ENCODE data around the gene ASPG.

ASPG gene

DNA sequence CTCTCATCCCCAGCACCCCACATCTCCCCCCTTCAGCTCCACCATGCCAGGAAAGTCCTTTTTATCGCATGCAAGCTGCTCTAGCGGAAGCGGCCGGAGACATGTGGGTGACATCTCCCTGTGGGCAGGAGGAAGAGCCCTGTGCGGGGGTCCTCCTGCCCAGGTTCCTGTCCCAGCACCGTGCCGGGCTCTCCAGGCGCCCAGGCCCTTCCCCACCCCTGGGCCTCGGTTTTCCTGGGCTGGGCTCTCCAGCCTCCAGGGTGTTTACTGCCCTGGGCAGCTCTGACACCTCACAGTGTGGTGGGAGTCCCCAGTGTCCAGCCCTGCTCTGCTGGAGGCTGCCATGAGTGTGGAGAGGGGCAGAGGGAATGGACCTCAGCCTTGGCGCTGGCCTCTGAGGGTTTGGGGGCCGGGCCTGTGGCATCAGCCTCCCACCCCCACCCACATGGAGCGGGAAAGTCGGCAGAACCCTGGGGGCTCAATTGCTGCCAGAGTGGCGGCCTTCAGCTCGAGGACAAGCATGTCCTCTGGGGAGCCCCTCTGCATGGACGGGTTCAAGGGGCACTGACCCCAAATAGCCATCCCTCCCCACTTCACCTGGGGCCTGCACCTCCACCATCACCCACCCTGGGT, 16.9 kb downstream of the ASPG start:
- no peak overlapping the region for H3K27ac ChIP-seq
- no peak for DNase-seq (ENCODE audit: low spot score)
- TF ChIP-seq, protein P1, sequence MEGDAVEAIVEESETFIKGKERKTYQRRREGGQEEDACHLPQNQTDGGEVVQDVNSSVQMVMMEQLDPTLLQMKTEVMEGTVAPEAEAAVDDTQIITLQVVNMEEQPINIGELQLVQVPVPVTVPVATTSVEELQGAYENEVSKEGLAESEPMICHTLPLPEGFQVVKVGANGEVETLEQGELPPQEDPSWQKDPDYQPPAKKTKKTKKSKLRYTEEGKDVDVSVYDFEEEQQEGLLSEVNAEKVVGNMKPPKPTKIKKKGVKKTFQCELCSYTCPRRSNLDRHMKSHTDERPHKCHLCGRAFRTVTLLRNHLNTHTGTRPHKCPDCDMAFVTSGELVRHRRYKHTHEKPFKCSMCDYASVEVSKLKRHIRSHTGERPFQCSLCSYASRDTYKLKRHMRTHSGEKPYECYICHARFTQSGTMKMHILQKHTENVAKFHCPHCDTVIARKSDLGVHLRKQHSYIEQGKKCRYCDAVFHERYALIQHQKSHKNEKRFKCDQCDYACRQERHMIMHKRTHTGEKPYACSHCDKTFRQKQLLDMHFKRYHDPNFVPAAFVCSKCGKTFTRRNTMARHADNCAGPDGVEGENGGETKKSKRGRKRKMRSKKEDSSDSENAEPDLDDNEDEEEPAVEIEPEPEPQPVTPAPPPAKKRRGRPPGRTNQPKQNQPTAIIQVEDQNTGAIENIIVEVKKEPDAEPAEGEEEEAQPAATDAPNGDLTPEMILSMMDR (IDR thresholded peaks at IDR 0.05): no peak
- no peak overlapping the region for H3K4me3 ChIP-seq

DNA sequence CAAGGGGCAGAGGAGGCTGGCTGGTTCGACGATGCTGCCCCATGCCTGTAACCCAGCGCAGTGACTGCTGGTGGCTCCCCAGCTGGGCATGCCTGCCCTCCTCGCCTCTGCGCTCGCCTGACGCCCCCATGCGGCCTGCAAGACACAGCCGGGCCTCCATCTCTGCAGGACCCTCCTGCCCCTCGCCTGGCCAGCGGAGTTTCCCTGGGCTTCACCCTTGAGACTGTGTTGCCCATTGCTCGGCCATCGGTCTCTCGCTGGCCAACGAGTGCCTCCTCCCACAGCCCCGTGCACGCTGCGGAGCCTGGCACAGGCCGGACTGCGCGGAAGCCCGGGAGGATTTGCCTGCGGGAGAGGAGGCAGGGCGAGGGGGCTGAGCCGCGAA, 17.6 kb downstream of the ASPG start:
- no peak for DNase-seq (ENCODE audit: low spot score)
- Histone ChIP-seq H3K27ac (no peak overlapping the region), H3K4me3 (no peak overlapping the region)
- TF ChIP-seq, protein P1 (IDR thresholded peaks at IDR 0.05): no peak

DNA sequence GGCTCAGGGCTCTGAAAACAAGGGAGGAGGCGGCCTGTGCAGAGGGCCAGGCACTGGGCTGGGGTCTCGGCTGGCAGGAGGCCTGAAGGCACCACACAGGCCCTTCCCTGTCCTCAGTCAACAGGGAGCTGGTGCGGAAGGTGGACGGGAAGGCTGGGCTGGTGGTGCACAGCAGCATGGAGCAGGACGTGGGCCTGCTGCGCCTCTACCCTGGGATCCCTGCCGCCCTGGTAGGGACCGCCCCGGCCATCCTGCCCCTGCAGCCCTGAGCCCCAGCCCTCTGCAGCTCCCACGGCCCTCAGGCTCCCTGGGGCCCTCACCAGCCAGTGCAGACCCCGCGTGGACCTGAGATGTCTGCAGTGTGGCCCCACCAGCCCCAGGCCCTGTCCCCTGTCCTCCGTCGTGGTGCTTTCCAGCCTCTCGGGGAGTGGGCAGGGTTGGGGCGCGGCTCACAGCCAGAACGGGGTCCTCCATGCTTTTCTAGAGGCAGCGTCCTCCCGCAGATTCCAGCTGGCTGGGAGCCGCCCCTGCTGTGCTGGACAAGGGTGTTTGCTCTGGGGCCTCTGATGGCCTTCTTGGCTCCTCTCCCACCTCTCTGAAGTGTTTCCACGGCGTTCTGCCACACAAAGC, 18.1 kb downstream of the ASPG start:
- Histone ChIP-seq H3K4me3 (no peak overlapping the region), H3K27ac (no peak overlapping the region)
- DNase-seq (ENCODE audit: low spot score): no peak
- TF ChIP-seq, protein P1 (IDR thresholded peaks at IDR 0.05): no peak

DNA sequence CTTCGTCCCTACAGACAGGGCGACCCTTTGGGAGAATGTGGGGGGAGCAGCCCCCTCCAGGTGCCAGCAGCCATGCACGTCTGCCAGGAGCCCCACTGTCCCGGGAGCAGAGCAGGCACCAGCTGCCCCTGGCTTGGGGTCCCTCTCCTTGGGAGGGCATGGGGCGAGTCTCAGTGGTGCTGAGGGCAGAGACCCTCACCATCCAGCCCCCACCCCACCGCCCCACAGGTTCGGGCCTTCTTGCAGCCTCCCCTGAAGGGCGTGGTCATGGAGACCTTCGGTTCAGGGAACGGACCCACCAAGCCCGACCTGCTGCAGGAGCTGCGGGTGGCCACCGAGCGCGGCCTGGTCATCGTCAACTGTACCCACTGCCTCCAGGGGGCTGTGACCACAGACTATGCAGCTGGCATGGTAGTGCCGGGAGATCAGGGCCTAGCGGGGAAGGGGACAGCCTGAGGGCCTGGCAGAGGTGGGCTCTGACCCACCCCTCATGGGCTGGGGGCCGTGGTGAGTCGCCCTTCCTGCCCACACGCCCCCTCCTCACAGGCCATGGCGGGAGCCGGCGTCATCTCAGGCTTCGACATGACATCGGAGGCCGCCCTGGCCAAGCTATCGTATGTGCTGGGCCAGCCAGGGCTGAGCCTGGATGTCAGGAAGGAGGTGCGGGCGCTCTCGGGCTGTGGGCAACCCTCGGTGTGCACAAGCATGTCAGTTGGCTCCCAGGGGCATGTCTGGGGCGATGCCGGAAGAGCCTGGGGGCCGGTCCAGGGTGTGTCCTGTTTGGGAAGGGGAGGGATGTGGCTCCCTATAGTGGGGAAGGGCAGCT, 18.8 kb downstream of the ASPG start:
- TF ChIP-seq, protein P1 (IDR thresholded peaks at IDR 0.05): no peak
- Histone ChIP-seq H3K27ac (no peak overlapping the region), H3K4me3 (no peak overlapping the region)
- DNase-seq (ENCODE audit: low spot score): no peak

DNA sequence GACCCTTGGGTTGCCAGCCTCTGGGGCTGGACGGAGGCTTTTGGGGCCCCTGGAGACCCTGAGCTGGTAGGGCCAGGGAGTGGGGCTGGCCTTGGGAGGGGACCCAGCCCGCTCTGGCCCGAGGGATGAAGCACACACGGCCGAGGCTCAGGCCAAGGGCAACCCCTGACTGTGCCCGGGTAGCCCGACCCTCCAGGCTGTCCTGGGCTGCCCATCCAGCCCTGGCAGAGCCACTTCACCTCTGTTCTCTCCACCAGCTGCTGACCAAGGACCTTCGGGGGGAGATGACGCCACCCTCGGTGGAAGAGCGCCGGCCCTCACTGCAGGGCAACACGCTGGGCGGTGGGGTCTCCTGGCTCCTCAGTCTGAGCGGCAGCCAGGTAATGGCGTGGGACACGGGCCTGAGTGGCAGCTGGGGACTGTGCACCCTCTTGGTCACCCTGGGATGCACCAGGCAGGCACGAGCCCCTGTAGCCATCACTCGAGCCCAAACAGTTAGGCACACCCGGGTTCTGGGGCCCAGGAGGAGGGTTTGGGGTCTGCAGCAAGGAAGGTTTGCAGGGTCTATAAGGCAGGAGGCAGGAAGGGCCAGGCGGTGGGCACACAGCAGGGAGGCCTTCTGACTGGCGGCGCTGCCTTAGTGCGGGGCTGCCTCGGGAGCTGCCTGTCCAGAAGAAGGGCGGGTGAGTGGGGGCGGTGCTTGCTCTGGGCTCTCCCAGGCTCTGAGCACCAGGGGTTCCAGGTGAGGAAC, 19.7 kb downstream of the ASPG start:
- no peak overlapping the region for H3K27ac ChIP-seq
- TF ChIP-seq, protein P1 (IDR thresholded peaks at IDR 0.05): no peak
- no peak for DNase-seq (ENCODE audit: low spot score)
- no peak overlapping the region for H3K4me3 ChIP-seq

DNA sequence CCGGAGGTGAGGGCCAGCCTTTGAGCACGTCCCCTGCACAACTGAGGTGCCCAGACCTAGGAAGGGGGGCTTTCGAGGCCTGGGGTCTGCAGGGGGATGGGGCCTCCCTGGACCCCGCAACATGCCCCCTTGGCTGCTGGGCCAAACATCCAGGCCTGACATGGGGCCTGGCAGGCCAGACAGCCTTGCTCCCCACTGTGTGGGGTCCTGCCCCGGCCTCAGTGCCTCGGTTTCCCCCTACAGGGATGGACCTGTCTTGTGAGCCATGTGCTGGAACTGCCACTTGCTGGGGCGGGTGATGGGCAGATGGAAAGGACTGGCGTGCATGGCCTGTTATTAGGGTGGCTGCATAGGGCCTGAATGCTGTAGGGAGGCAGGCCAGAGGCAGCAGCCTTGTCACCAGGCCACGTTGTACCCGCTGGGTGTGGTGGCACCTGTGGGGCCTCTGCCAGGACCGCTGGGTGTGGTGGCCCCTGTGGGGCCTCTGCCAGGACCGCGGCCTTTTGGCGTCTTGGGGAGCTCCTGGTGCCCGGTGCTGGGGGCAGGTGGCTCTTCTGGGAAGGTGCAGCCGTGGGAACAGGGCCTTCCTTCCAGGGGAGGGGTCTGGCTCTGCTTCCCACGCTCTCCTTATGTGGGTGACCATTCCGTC, 20.4 kb downstream of the ASPG start:
- TF ChIP-seq, protein P1 (IDR thresholded peaks at IDR 0.05): no peak
- DNase-seq (ENCODE audit: low spot score): no peak
- H3K4me3 ChIP-seq: no peak overlapping the region
- H3K27ac ChIP-seq: no peak overlapping the region
